Measurements from ENCODE around the gene CELSR1.

CELSR1 gene

GRCh38 chr22:46353483-46354105 lies 183.8 kb downstream of the CELSR1 start:
- no peak for DNase-seq (ENCODE audit: low read depth, low spot score)

GRCh38 chr22:46352691-46353386 lies 184.6 kb downstream of the CELSR1 start:
- no peak for DNase-seq (ENCODE audit: low read depth, low spot score)

- DNase-seq (ENCODE audit: low read depth, low spot score), result no peak
These were observed 185.1 kb downstream of the CELSR1 start for GRCh38 chr22:46352276-46352675.

- DNase-seq (ENCODE audit: low read depth, low spot score), result no peak
These were observed 185.7 kb downstream of the CELSR1 start for GRCh38 chr22:46351767-46352166.

GRCh38 chr22:46351131-46351735 lies 186.2 kb downstream of the CELSR1 start:
- DNase-seq (ENCODE audit: low read depth, low spot score), result no peak

GRCh38 chr22:46350646-46351045 lies 186.8 kb downstream of the CELSR1 start:
- no peak for DNase-seq (ENCODE audit: low read depth, low spot score)

- no peak for DNase-seq (ENCODE audit: low read depth, low spot score)
These were observed 187.3 kb downstream of the CELSR1 start for GRCh38 chr22:46350121-46350520.

GRCh38 chr22:46349681-46350080 lies 187.7 kb downstream of the CELSR1 start:
- DNase-seq (ENCODE audit: low read depth, low spot score), result no peak

GRCh38 chr22:46349238-46349637 lies 188.2 kb downstream of the CELSR1 start:
- DNase-seq (ENCODE audit: low read depth, low spot score), result no peak

- DNase-seq (ENCODE audit: low read depth, low spot score), result no peak
These were observed 189.2 kb downstream of the CELSR1 start for GRCh38 chr22:46348099-46348695.

- DNase-seq (ENCODE audit: low read depth, low spot score), result no peak
These were observed 189.8 kb downstream of the CELSR1 start for GRCh38 chr22:46347646-46348045.

GRCh38 chr22:46346680-46347405 lies 190.6 kb downstream of the CELSR1 start:
- no peak for DNase-seq (ENCODE audit: low read depth, low spot score)

GRCh38 chr22:46340676-46341075 lies 196.7 kb downstream of the CELSR1 start:
- DNase-seq (ENCODE audit: low read depth, low spot score), result no peak

- DNase-seq (ENCODE audit: low read depth, low spot score), result no peak
These were observed 197.5 kb downstream of the CELSR1 start for GRCh38 chr22:46339956-46340355.

- DNase-seq (ENCODE audit: low read depth, low spot score), result no peak
These were observed 198.8 kb downstream of the CELSR1 start for GRCh38 chr22:46338636-46339035.

GRCh38 chr22:46337870-46338269 lies 199.6 kb downstream of the CELSR1 start:
- no peak for DNase-seq (ENCODE audit: low read depth, low spot score)

- DNase-seq (ENCODE audit: low read depth, low spot score), result no peak
These were observed 201.0 kb downstream of the CELSR1 start for GRCh38 chr22:46336119-46337078.

- peak; percentile 57 for DNase-seq (ENCODE audit: low read depth, low spot score)
These were observed 202.0 kb downstream of the CELSR1 start, which contains the start of gene TRMU for GRCh38 chr22:46335201-46336118. TRMU (plus strand) TSS chr22:46335714; CDS start chr22:46335765, 51 bp downstream.

GRCh38 chr22:46331496-46331895 lies 205.9 kb downstream of the CELSR1 start:
- no peak for DNase-seq (ENCODE audit: low read depth, low spot score)

GRCh38 chr22:46330426-46330825 lies 207.0 kb downstream of the CELSR1 start:
- DNase-seq (ENCODE audit: low read depth, low spot score), result no peak
